Adrenal gland (tissue), 12 donors: ENCODE measurements around the gene CKS1B. TPM values are rescaled to one million over a fixed set of nuclear protein-coding genes. Genes with fewer than 3 reads are reported as not detected.

Experiments used
- DNase-seq, 7 donors: peaks; one replicate each; pipeline ENCODE4 v3.0.0-alpha.2; 2019 to 2020
- H3K27ac ChIP-seq, 5 donors: fragments of 200-600 bp; sonication (generic) in 4 of 5; 1 replicate in 3 of 5; 2 replicates in 2 of 5; pipeline versions ENCODE4 v1.5.1 to v1.8.0; 2016 to 2020; ENCODE audit warnings: mild to moderate bottlenecking in 1 of 5
- H3K27me3 ChIP-seq: fragments of 200-600 bp; 2 replicates; pipeline ENCODE4 v1.8.0; 2021
- H3K36me3 ChIP-seq, 2 donors: fragments of 200-600 bp; replicated peaks in 1 of 2; 1 replicate in 1 of 2; 2 replicates in 1 of 2; pipeline versions ENCODE4 v1.5.1 to v1.8.0; 2018 to 2022
- H3K4me1 ChIP-seq, 2 donors: fragments of 200-600 bp; replicated peaks in 1 of 2; 1 replicate in 1 of 2; 2 replicates in 1 of 2; pipeline versions ENCODE4 v1.5.1 to v1.8.0; 2018 to 2021
- H3K4me3 ChIP-seq, 4 donors: fragments of 200-600 bp; sonication (generic) in 3 of 4; one replicate each; pipeline ENCODE4 v1.5.1; 2016 to 2018
- H3K9me3 ChIP-seq, 3 donors: fragments of 200-600 bp; sonication (generic) in 1 of 3; replicated peaks in 1 of 3; 1 replicate in 2 of 3; 2 replicates in 1 of 3; pipeline versions ENCODE4 v1.5.1 to v1.8.0; 2016 to 2021
- POLR2A ChIP-seq, 2 donors: fragments of 450-650 bp; IDR thresholded peaks; one replicate each; pipeline ENCODE4 v1.6.1; 2017; ENCODE audit warnings: antibody characterized with exemption in 2 of 2, mild to moderate bottlenecking in 2 of 2, moderate library complexity in 1 of 2
- WGBS, 4 donors: extraction: QIAGEN DNeasy Blood & Tissue Kit in 2 of 4; methylation state at CpG; one replicate each; pipeline versions ENCODE4 v1.1.5 to v1.1.7; 2013 to 2017; 5-methylcytosine and 5-hydroxymethylcytosine counted together
- intact Hi-C, 2 donors: fragments of 100-400 bp; cut with DNase I; formaldehyde crosslinking; loops; one replicate each; pipeline versions ENCODE4 v1.14.1 to v1.15.0; 2022 to 2023
- microRNA-seq, 3 donors: library from miRNA; unstranded; fragments of <30 nt; microRNA quantifications; one replicate each; pipeline ENCODE4, GENCODE V29; 2017 to 2020
- polyA plus RNA-seq, 3 donors: library from polyadenylated mRNA; stranded (reverse); fragments of 200-250 nt in 2 of 3; fragments of 350-450 nt in 1 of 3; fragmentation: Illumina TruSeq in 1 of 3; extraction: RNeasy Lipid Tissue Mini Kit (QIAGEN cat#74804) in 1 of 3; gene quantifications; one replicate each; pipeline ENCODE4 v1.2.3, GENCODE V29; 2013 to 2014
- small RNA-seq, 2 donors: library from RNA; depleted of rRNA; stranded (forward); fragments of <200 nt; gene quantifications; one replicate each; pipeline ENCODE3, GENCODE V24; 2016
- total RNA-seq, 9 donors: library from RNA; depleted of rRNA in 4 of 9; stranded (reverse); fragments of >200 nt in 4 of 9; fragments of 120-200 nt in 1 of 9; fragmentation: NEBNext Ultra II Directional in 1 of 9; extraction: Animal tissue kit (Norgen Biotek cat#: 25700) in 1 of 9; gene quantifications; one replicate each; pipeline versions ENCODE4 v1.1.0 to v1.2.4, GENCODE V29; 2013 to 2023
- TF ChIP-seq, protein P1 (sequence below), 6 experiments: fragments of 450-650 bp in 4 of 6; fragments of 200-600 bp in 2 of 6; sonication (generic) in 1 of 6; IDR thresholded peaks; 1 replicate in 5 of 6; 2 replicates in 1 of 6; pipeline versions ENCODE4 v1.5.1 to v1.8.0; 2016 to 2021; ENCODE audit warnings: antibody characterized with exemption in 6 of 6, mild to moderate bottlenecking in 2 of 6, moderate library complexity in 1 of 6
- donor health status: healthy with polysubstance abuse.
- donor health status: Bipolar disorder and iron deficiency.
- donor health status: DM: yes; HTN: yes; CAD: no.
- donor health status: DM: no; HTN: no; CAD: no.
- donor health status: DM: no; HTN: no; CAD: no.
- donor health status: DM: yes; HTN: yes; CAD: no.

Gene CKS1B
- total and polyA plus RNA-seq, 12 donors, result 12.4 to 87.0 (median 29.5) TPM

DNA sequence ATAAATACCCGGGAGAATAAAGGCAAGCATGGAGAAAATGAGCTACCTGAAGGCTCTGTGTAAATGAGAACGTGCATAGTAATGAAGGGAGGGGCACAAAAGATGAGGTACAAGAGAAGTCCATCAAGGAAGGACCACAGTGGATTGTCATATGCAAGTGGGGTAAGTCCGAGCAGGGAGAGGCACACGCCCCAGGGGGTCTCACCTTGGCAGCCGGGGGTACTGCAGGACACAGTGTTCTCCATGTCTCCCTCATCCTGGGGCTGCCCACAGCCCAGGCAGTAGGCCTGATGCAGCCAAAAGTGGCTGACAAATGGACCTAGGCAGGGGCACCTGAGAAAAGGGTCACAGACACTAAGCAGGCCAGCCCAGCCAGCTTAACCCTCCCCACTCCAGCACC lies 49.1 kb downstream of the CKS1B start:
- Histone ChIP-seq H3K9me3 (no peaks in the 10 kb centered on the region), H3K4me1 (peaks cover 0 to 5% of the 10 kb centered on the region in 2 donors), H3K27ac (no peak overlapping the region), H3K36me3 (no peaks in the 10 kb centered on the region), H3K27me3 (no peaks in the 10 kb centered on the region), H3K4me3 (no peak overlapping the region)
- 80 to 92% (median 81%) methylated on average over 4 to 5 of the region's 5 CpGs for WGBS, 4 donors
- TF ChIP-seq POLR2A (IDR thresholded peaks at IDR 0.05), result no peak
- TF ChIP-seq, protein P1, sequence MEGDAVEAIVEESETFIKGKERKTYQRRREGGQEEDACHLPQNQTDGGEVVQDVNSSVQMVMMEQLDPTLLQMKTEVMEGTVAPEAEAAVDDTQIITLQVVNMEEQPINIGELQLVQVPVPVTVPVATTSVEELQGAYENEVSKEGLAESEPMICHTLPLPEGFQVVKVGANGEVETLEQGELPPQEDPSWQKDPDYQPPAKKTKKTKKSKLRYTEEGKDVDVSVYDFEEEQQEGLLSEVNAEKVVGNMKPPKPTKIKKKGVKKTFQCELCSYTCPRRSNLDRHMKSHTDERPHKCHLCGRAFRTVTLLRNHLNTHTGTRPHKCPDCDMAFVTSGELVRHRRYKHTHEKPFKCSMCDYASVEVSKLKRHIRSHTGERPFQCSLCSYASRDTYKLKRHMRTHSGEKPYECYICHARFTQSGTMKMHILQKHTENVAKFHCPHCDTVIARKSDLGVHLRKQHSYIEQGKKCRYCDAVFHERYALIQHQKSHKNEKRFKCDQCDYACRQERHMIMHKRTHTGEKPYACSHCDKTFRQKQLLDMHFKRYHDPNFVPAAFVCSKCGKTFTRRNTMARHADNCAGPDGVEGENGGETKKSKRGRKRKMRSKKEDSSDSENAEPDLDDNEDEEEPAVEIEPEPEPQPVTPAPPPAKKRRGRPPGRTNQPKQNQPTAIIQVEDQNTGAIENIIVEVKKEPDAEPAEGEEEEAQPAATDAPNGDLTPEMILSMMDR (IDR thresholded peaks at IDR 0.05), result no peak
- intact Hi-C loops, result no loop called here
- DNase-seq, result no peak

- H3K27ac ChIP-seq, result no peak overlapping the region
- H3K36me3 ChIP-seq, result no peaks in the 10 kb centered on the region
- H3K9me3 ChIP-seq, result no peaks in the 10 kb centered on the region
- no peaks in the 10 kb centered on the region for H3K4me1 ChIP-seq
- no peaks in the 10 kb centered on the region for H3K27me3 ChIP-seq
- TF ChIP-seq, protein P1 (IDR thresholded peaks at IDR 0.05), result no peak
- TF ChIP-seq POLR2A (IDR thresholded peaks at IDR 0.05), result no peak
- 82 to 94% (median 91%) methylated on average over 5 to 9 of the region's 9 CpGs for WGBS, 4 donors
- no peak overlapping the region for H3K4me3 ChIP-seq
- intact Hi-C loops, result no loop called here
- DNase-seq, result no peak
Measured at GRCh38 chr1:155024315-155024714, 49.8 kb downstream of the CKS1B start.

GRCh38 chr1:155026154-155026553 lies 51.7 kb downstream of the CKS1B start:
- 58 to 80% (median 61%) methylated on average over 1 to 9 of the region's 9 CpGs for WGBS, 4 donors
- TF ChIP-seq, protein P1 (IDR thresholded peaks at IDR 0.05), result no peak
- TF ChIP-seq POLR2A (IDR thresholded peaks at IDR 0.05), result no peak
- no peaks in the 10 kb centered on the region for H3K9me3 ChIP-seq

GRCh38 chr1:155026588-155026987 lies 52.1 kb downstream of the CKS1B start:
- H3K4me3 ChIP-seq, result no peak overlapping the region
- 61 to 82% (median 79%) methylated on average over 4 to 6 of the region's 6 CpGs for WGBS, 4 donors
- no peak overlapping the region for H3K27ac ChIP-seq
- no peaks in the 10 kb centered on the region for H3K9me3 ChIP-seq
- H3K4me1 ChIP-seq, result no peaks in the 10 kb centered on the region
- TF ChIP-seq POLR2A (IDR thresholded peaks at IDR 0.05), result no peak
- TF ChIP-seq, protein P1 (IDR thresholded peaks at IDR 0.05), result no peak
- no peaks in the 10 kb centered on the region for H3K36me3 ChIP-seq
- intact Hi-C loops, result no loop called here
- H3K27me3 ChIP-seq, result no peaks in the 10 kb centered on the region
- peak in 3 of 7 donors; percentile 48 to 56 (median 54) for DNase-seq

More at GRCh38 chr1:155026154-155026553, 51.7 kb downstream of the CKS1B start:
- no peak overlapping the region for H3K4me3 ChIP-seq
- no peak for DNase-seq
- H3K27me3 ChIP-seq, result no peaks in the 10 kb centered on the region
- no peaks in the 10 kb centered on the region for H3K36me3 ChIP-seq
- H3K4me1 ChIP-seq, result no peaks in the 10 kb centered on the region
- intact Hi-C loops, result no loop called here
- no peak overlapping the region for H3K27ac ChIP-seq

Small RNA genes within 50 kb of the gene (microRNA-seq; reads per million reads assigned to microRNA genes)
- gene MIR4258, result 0 to 0.57 (median 0.45) reads per million in 3 donors

Small RNA genes within 50 kb of the gene (small RNA-seq; reads per million reads assigned to genes)
- gene MIR4258 (0 reads per million in 2 donors), gene RF00017 (0 reads per million in 2 donors)

Other genes starting within 250 kb of the CKS1B start
- 1 to 10 TPM in 5 of 9 donors, under 1 TPM in 4; 0.17 to 2.3 (median 1.1) TPM for gene KCNN3, start 104.4 kb upstream of the CKS1B start, total RNA-seq
- 1 to 10 TPM in 1 of 3 donors, under 1 TPM in 2; 0.34 to 2.0 (median 0.80) TPM for gene KCNN3, start 104.4 kb upstream of the CKS1B start, polyA plus RNA-seq
- 10 to 100 TPM; 12.6 to 70.0 (median 31.0) TPM for gene PMVK, start 38.0 kb upstream of the CKS1B start, total RNA-seq
- gene PMVK, start 38.0 kb upstream of the CKS1B start, polyA plus RNA-seq, result 10 to 100 TPM; 41.4 to 45.1 (median 42.1) TPM
- gene PBXIP1, start 18.6 kb upstream of the CKS1B start, total RNA-seq, result 100 to 1,000 TPM; 120 to 342 (median 278) TPM
- gene PBXIP1, start 18.6 kb upstream of the CKS1B start, polyA plus RNA-seq, result 100 to 1,000 TPM in 2 of 3 donors, 10 to 100 TPM in 1; 97.0 to 184 (median 110) TPM
- gene PYGO2, start 12.9 kb upstream of the CKS1B start, total RNA-seq, result 10 to 100 TPM; 26.2 to 61.1 (median 42.6) TPM
- gene PYGO2, start 12.9 kb upstream of the CKS1B start, polyA plus RNA-seq, result 10 to 100 TPM; 28.2 to 44.1 (median 29.2) TPM
- gene SHC1, start 3.9 kb upstream of the CKS1B start, total RNA-seq, result 100 to 1,000 TPM in 7 of 9 donors, 10 to 100 TPM in 2; 80.3 to 240 (median 120) TPM
- 100 to 1,000 TPM; 167 to 260 (median 249) TPM for gene SHC1, start 3.9 kb upstream of the CKS1B start, polyA plus RNA-seq
- gene FLAD1, start 8.7 kb downstream of the CKS1B start, total RNA-seq, result 10 to 100 TPM; 21.6 to 43.0 (median 28.7) TPM
- 10 to 100 TPM; 30.7 to 65.5 (median 41.1) TPM for gene FLAD1, start 8.7 kb downstream of the CKS1B start, polyA plus RNA-seq
- under 1 TPM in 1 of 9 donors, not detected in 8; 0.44 TPM for gene LENEP, start 18.9 kb downstream of the CKS1B start, total RNA-seq
- not detected for gene LENEP, start 18.9 kb downstream of the CKS1B start, polyA plus RNA-seq
- gene ZBTB7B, start 28.1 kb downstream of the CKS1B start, total RNA-seq, result 100 to 1,000 TPM in 1 of 9 donors, 10 to 100 TPM in 8; 23.3 to 126 (median 78.1) TPM
- 10 to 100 TPM; 22.4 to 97.3 (median 27.9) TPM for gene ZBTB7B, start 28.1 kb downstream of the CKS1B start, polyA plus RNA-seq
- 1 to 10 TPM in 3 of 9 donors, under 1 TPM in 4, not detected in 2; 0.14 to 2.4 (median 0.90) TPM for gene DCST2, start 59.1 kb downstream of the CKS1B start, total RNA-seq
- 10 to 100 TPM in 1 of 3 donors, 1 to 10 TPM in 1, under 1 TPM in 1; 0.24 to 15.2 (median 8.5) TPM for gene DCST2, start 59.1 kb downstream of the CKS1B start, polyA plus RNA-seq
- not detected for gene DCST1, start 59.1 kb downstream of the CKS1B start, total RNA-seq
- not detected for gene DCST1, start 59.1 kb downstream of the CKS1B start, polyA plus RNA-seq
- 10 to 100 TPM; 11.6 to 84.2 (median 58.3) TPM for gene ADAM15, start 76.6 kb downstream of the CKS1B start, total RNA-seq
- 100 to 1,000 TPM in 2 of 3 donors, 10 to 100 TPM in 1; 16.1 to 269 (median 240) TPM for gene ADAM15, start 76.6 kb downstream of the CKS1B start, polyA plus RNA-seq
- gene EFNA4, start 89.1 kb downstream of the CKS1B start, total RNA-seq, result 10 to 100 TPM in 5 of 9 donors, 1 to 10 TPM in 4; 3.5 to 28.7 (median 12.7) TPM
- 10 to 100 TPM; 10.0 to 23.5 (median 12.1) TPM for gene EFNA4, start 89.1 kb downstream of the CKS1B start, polyA plus RNA-seq
- 1 to 10 TPM; 1.4 to 7.3 (median 2.7) TPM for gene EFNA3, start 104.2 kb downstream of the CKS1B start, total RNA-seq
- gene EFNA3, start 104.2 kb downstream of the CKS1B start, polyA plus RNA-seq, result 1 to 10 TPM; 2.8 to 4.0 (median 3.7) TPM
- 10 to 100 TPM in 8 of 9 donors, 1 to 10 TPM in 1; 9.9 to 49.7 (median 27.7) TPM for gene EFNA1, start 153.2 kb downstream of the CKS1B start, total RNA-seq
- 10 to 100 TPM in 2 of 3 donors, 1 to 10 TPM in 1; 6.6 to 35.9 (median 30.2) TPM for gene EFNA1, start 153.2 kb downstream of the CKS1B start, polyA plus RNA-seq
- 100 to 1,000 TPM in 2 of 9 donors, 10 to 100 TPM in 7; 31.7 to 112 (median 50.6) TPM for gene SLC50A1, start 161.2 kb downstream of the CKS1B start, total RNA-seq
- gene SLC50A1, start 161.2 kb downstream of the CKS1B start, polyA plus RNA-seq, result 100 to 1,000 TPM in 1 of 3 donors, 10 to 100 TPM in 2; 55.2 to 172 (median 61.8) TPM
- 100 to 1,000 TPM in 8 of 9 donors, 10 to 100 TPM in 1; 45.4 to 192 (median 159) TPM for gene DPM3, start 165.8 kb downstream of the CKS1B start, total RNA-seq
- gene DPM3, start 165.8 kb downstream of the CKS1B start, polyA plus RNA-seq, result 1,000 to 10,000 TPM in 2 of 3 donors, 1 to 10 TPM in 1; 6.8 to 1,427 (median 1,371) TPM
- 100 to 1,000 TPM in 8 of 9 donors, 10 to 100 TPM in 1; 76.1 to 252 (median 154) TPM for gene KRTCAP2, start 198.6 kb downstream of the CKS1B start, total RNA-seq
- 100 to 1,000 TPM; 383 to 806 (median 704) TPM for gene KRTCAP2, start 198.6 kb downstream of the CKS1B start, polyA plus RNA-seq
- under 1 TPM in 7 of 9 donors, not detected in 2; 0.19 to 0.96 (median 0.44) TPM for gene TRIM46, start 199.2 kb downstream of the CKS1B start, total RNA-seq
- gene TRIM46, start 199.2 kb downstream of the CKS1B start, polyA plus RNA-seq, result 1 to 10 TPM in 2 of 3 donors, under 1 TPM in 1; 0.38 to 5.6 (median 1.2) TPM
- gene THBS3, start 233.2 kb downstream of the CKS1B start, total RNA-seq, result 10 to 100 TPM in 7 of 9 donors, 1 to 10 TPM in 2; 7.1 to 38.6 (median 15.7) TPM
- 100 to 1,000 TPM in 1 of 3 donors, 10 to 100 TPM in 1, 1 to 10 TPM in 1; 9.6 to 147 (median 71.3) TPM for gene THBS3, start 233.2 kb downstream of the CKS1B start, polyA plus RNA-seq
- gene MTX1, start 234.0 kb downstream of the CKS1B start, total RNA-seq, result 10 to 100 TPM; 39.2 to 83.8 (median 45.6) TPM
- gene MTX1, start 234.0 kb downstream of the CKS1B start, polyA plus RNA-seq, result 100 to 1,000 TPM in 1 of 3 donors, 10 to 100 TPM in 2; 26.7 to 111 (median 79.8) TPM